H1 (cell line): ENCODE results near the gene DGKD. TPM values are rescaled to one million over a fixed set of nuclear protein-coding genes. Genes with fewer than 3 reads are reported as not detected.

Experiments
- CTCF ChIA-PET: fragments of 300-600 bp; sonication (Branson Sonifier 250); formaldehyde crosslinking; loops from one replicate; lab custom pipeline; 2021; ENCODE audit not compliant: partially characterized antibody; lab: Charles Lee
- POLR2A ChIA-PET: fragments of 300-600 bp; sonication (Branson Sonifier 250); formaldehyde crosslinking; loops from one replicate; lab custom pipeline; 2021; ENCODE audit warnings: inconsistent platforms; ENCODE audit not compliant: partially characterized antibody; lab: Charles Lee
- DNase-seq, 2 experiments: peaks; one replicate each; pipeline versions ENCODE4 v3.0.0 to v3.0.0-alpha.2; 2010 to 2022; ENCODE audit warnings: low spot score in 2 of 2, low read depth in 1 of 2, mixed read lengths in 1 of 2
- FAIRE-seq: peaks from 2 replicates; lab custom pipeline; 2011; peaks lifted over from hg19 to GRCh38; lab: Jason Lieb, UNC
- H2AFZ ChIP-seq: 2 replicates; pipeline ENCODE4 v1.8.1; 2012; ENCODE audit warnings: low read length, inconsistent platforms
- H2AK5ac ChIP-seq: 2 replicates; pipeline ENCODE4 v1.6.1; 2013; ENCODE audit warnings: low read depth, low read length
- H2BK120ac ChIP-seq: replicated peaks from 2 replicates; pipeline ENCODE3; 2013; ENCODE audit warnings: low read depth, low read length, inconsistent platforms
- H2BK12ac ChIP-seq: 2 replicates; pipeline ENCODE4 v1.6.1; 2013; ENCODE audit warnings: low read depth, low read length
- H2BK15ac ChIP-seq: 2 replicates; pipeline ENCODE4 v1.6.1; 2013; ENCODE audit warnings: low read length
- H2BK20ac ChIP-seq: 2 replicates; pipeline ENCODE4 v1.6.1; 2013; ENCODE audit warnings: low read length
- H2BK5ac ChIP-seq: 2 replicates; pipeline ENCODE4 v1.6.1; 2013; ENCODE audit warnings: low read depth, low read length
- H3K14ac ChIP-seq: 2 replicates; pipeline ENCODE4 v1.6.1; 2013; ENCODE audit warnings: inconsistent platforms; ENCODE audit not compliant: insufficient read length
- H3K18ac ChIP-seq: 2 replicates; pipeline ENCODE4 v1.6.1; 2013; ENCODE audit warnings: low read length; ENCODE audit errors: extremely low read depth
- H3K23ac ChIP-seq: 2 replicates; pipeline ENCODE4 v1.6.1; 2013; ENCODE audit warnings: inconsistent platforms; ENCODE audit not compliant: insufficient read length
- H3K23me2 ChIP-seq: 2 replicates; pipeline ENCODE4 v1.6.1; 2013; ENCODE audit warnings: low read depth, low read length
- H3K27ac ChIP-seq: 2 replicates; pipeline ENCODE4 v1.6.1; 2011; ENCODE audit warnings: low read depth, low read length, inconsistent platforms
- H3K27me3 ChIP-seq, 4 experiments: replicated peaks in 1 of 4; 1 replicate in 1 of 4; 2 replicates in 3 of 4; pipeline versions ENCODE4 v1.6.1 to v1.8.1; 2011 to 2013; ENCODE audit warnings: low read length in 3 of 4, mild to moderate bottlenecking in 3 of 4, inconsistent platforms in 2 of 4, mixed read lengths in 2 of 4, moderate library complexity in 1 of 4; ENCODE audit not compliant: control insufficient read depth in 3 of 4, insufficient read depth in 3 of 4; ENCODE audit errors: extremely low read depth in 1 of 4
- H3K36me3 ChIP-seq, 4 experiments: 2 replicates each; pipeline versions ENCODE4 v1.6.1 to v1.8.1; 2011 to 2013; ENCODE audit warnings: mild to moderate bottlenecking in 4 of 4, low read length in 3 of 4, moderate library complexity in 2 of 4, control low read depth in 1 of 4, inconsistent platforms in 1 of 4; ENCODE audit not compliant: insufficient read depth in 4 of 4, control insufficient read depth in 2 of 4
- H3K4ac ChIP-seq: replicated peaks from 2 replicates; pipeline ENCODE3; 2013; ENCODE audit warnings: low read length, low read depth, mixed read lengths, inconsistent platforms; ENCODE audit not compliant: insufficient read length
- H3K4me1 ChIP-seq, 4 experiments: replicated peaks in 1 of 4; 1 replicate in 1 of 4; 2 replicates in 3 of 4; pipeline versions ENCODE4 v1.6.1 to v1.8.1; 2011 to 2013; ENCODE audit warnings: low read length in 3 of 4, inconsistent platforms in 2 of 4, mixed read lengths in 1 of 4; ENCODE audit not compliant: insufficient read depth in 4 of 4, control insufficient read depth in 3 of 4
- H3K4me2 ChIP-seq, 2 experiments: 2 replicates each; pipeline versions ENCODE4 v1.6.1 to v1.8.1; 2011 to 2013; ENCODE audit warnings: low read depth in 2 of 2, low read length in 2 of 2, control low read depth in 1 of 2, inconsistent platforms in 1 of 2, mild to moderate bottlenecking in 1 of 2; ENCODE audit not compliant: insufficient read depth in 1 of 2
- H3K4me3 ChIP-seq, 4 experiments: fragments of 200-600, 300-600 bp in 1 of 4; sonication (generic), shearing (Covaris generic), sonication (Bioruptor Twin) in 1 of 4; 2 replicates each; pipeline versions ENCODE4 v1.5.1 to v1.8.1; 2011 to 2016; ENCODE audit warnings: low read length in 4 of 4, low read depth in 3 of 4, control low read depth in 2 of 4, inconsistent platforms in 2 of 4, mild to moderate bottlenecking in 2 of 4, mixed read lengths in 1 of 4, moderate library complexity in 1 of 4; ENCODE audit not compliant: insufficient read depth in 2 of 4; ENCODE audit errors: extremely low read depth in 1 of 4
- H3K56ac ChIP-seq: replicated peaks from 2 replicates; pipeline ENCODE3; 2013; ENCODE audit warnings: low read depth, mild to moderate bottlenecking, mixed read lengths, low read length, inconsistent platforms; ENCODE audit not compliant: insufficient read length
- H3K79me1 ChIP-seq: 2 replicates; pipeline ENCODE4 v1.6.1; 2013; ENCODE audit warnings: low read depth, low read length, control low read depth
- H3K79me2 ChIP-seq, 2 experiments: 2 replicates each; pipeline versions ENCODE4 v1.6.1 to v1.8.1; 2012 to 2013; ENCODE audit warnings: low read length in 2 of 2, mild to moderate bottlenecking in 2 of 2, inconsistent platforms in 1 of 2; ENCODE audit not compliant: insufficient read depth in 2 of 2, control insufficient read depth in 1 of 2
- H3K9ac ChIP-seq, 4 experiments: replicated peaks in 1 of 4; 1 replicate in 1 of 4; 2 replicates in 3 of 4; pipeline versions ENCODE4 v1.6.1 to v1.8.1; 2011 to 2013; ENCODE audit warnings: low read depth in 3 of 4, low read length in 3 of 4, control low read depth in 2 of 4, mild to moderate bottlenecking in 2 of 4, moderate library complexity in 2 of 4, inconsistent platforms in 1 of 4; ENCODE audit errors: extremely low read depth in 1 of 4
- H3K9me3 ChIP-seq, 2 experiments: 2 replicates each; pipeline versions ENCODE4 v1.6.1 to v1.8.1; 2012 to 2013; ENCODE audit warnings: mild to moderate bottlenecking in 2 of 2, moderate library complexity in 2 of 2, control low read depth in 1 of 2, inconsistent platforms in 1 of 2, low read depth in 1 of 2, low read length in 1 of 2, mixed read lengths in 1 of 2; ENCODE audit not compliant: insufficient read depth in 2 of 2
- H4K20me1 ChIP-seq, 2 experiments: replicated peaks in 1 of 2; 2 replicates each; pipeline versions ENCODE3 to v1.8.1; 2011 to 2013; ENCODE audit warnings: inconsistent platforms in 2 of 2, low read length in 2 of 2, mild to moderate bottlenecking in 1 of 2; ENCODE audit not compliant: insufficient read depth in 2 of 2, control insufficient read depth in 1 of 2
- H4K5ac ChIP-seq: 2 replicates; pipeline ENCODE4 v1.6.1; 2013; ENCODE audit warnings: low read length, low read depth, mixed read lengths, inconsistent platforms; ENCODE audit not compliant: insufficient read length
- H4K8ac ChIP-seq: 2 replicates; pipeline ENCODE4 v1.8.0; 2013; ENCODE audit warnings: mild to moderate bottlenecking, moderate library complexity, low read length, inconsistent platforms; ENCODE audit not compliant: insufficient read depth; ENCODE audit errors: extremely low read depth
- H4K91ac ChIP-seq: replicated peaks from 2 replicates; pipeline ENCODE3; 2013; ENCODE audit warnings: low read length, mixed read lengths, inconsistent platforms; ENCODE audit not compliant: insufficient read length
- BACH1 ChIP-seq: IDR thresholded peaks from 2 replicates; pipeline ENCODE4 v1.6.1; 2012; ENCODE audit warnings: low read length, improper control_type of control experiment
- CBX8 ChIP-seq: fragments of 300-800, 300-1000 bp; sonication (generic); IDR thresholded peaks from 2 replicates; pipeline ENCODE4 v1.7.1; 2016; ENCODE audit warnings: low read depth, low read length, borderline replicate concordance
- HDAC6 ChIP-seq: IDR thresholded peaks from one replicate; pipeline ENCODE4 v1.7.1; 2012; ENCODE audit warnings: low read depth, mild to moderate bottlenecking, inconsistent platforms, low read length, moderate library complexity
- KDM5A ChIP-seq: fragments of 200-600 bp; IDR thresholded peaks from 2 replicates; pipeline ENCODE4 v1.7.1; 2012; ENCODE audit warnings: mild to moderate bottlenecking, low read length, inconsistent platforms, mixed read lengths
- POLR2A ChIP-seq, 2 experiments: IDR thresholded peaks; 1 replicate in 1 of 2; 2 replicates in 1 of 2; pipeline ENCODE4 v1.6.1; 2011; ENCODE audit warnings: low read depth in 2 of 2, low read length in 2 of 2, mild to moderate bottlenecking in 2 of 2; ENCODE audit errors: control extremely low read depth in 1 of 2
- RBBP5 ChIP-seq: IDR thresholded peaks from 2 replicates; pipeline ENCODE4 v1.7.1; 2012; ENCODE audit warnings: low read depth, mild to moderate bottlenecking, inconsistent platforms, low read length, moderate library complexity, borderline replicate concordance
- TBP ChIP-seq: IDR thresholded peaks from 2 replicates; pipeline ENCODE4 v1.6.1; 2011; ENCODE audit warnings: low read depth, low read length, improper control_type of control experiment
- WGBS, 2 experiments: shearing (Covaris generic) in 1 of 2; methylation state at CpG; one replicate each; pipeline versions ENCODE4 v1.1.6 to v1.1.7; 2013 to 2015; ENCODE audit warnings: low lambda C conversion rate in 2 of 2, mixed read lengths in 2 of 2, inconsistent platforms in 1 of 2, low coverage in 1 of 2, missing lambda C conversion rate in 1 of 2; ENCODE audit not compliant: insufficient replicate concordance in 2 of 2, insufficient coverage in 1 of 2, insufficient read length in 1 of 2; ENCODE audit errors: extremely low coverage in 1 of 2, missing lambda C conversion rate in 1 of 2; 5-methylcytosine and 5-hydroxymethylcytosine counted together
- polyA plus RNA-seq, 7 experiments: library from polyadenylated mRNA; depleted of rRNA in 3 of 7; stranded (reverse) in 5 of 7; unstranded in 2 of 7; fragments of >200 nt in 5 of 7; fragments of 200-250 nt in 2 of 7; gene quantifications; 1 replicate in 5 of 7; 2 replicates in 1 of 7; 4 replicates in 1 of 7; pipeline versions ENCODE4 v1.2.1 to v1.2.3, GENCODE V29; 2011 to 2013; ENCODE audit warnings: missing spikeins in 2 of 7, mixed read lengths in 2 of 7
- total RNA-seq: library from RNA; stranded (reverse); fragmentation: NEBNext Ultra II Directional; extraction: Animal tissue kit (Norgen Biotek cat#: 25700); gene quantifications from 2 replicates; pipeline ENCODE4 v1.2.1, GENCODE V29; 2021

The DGKD gene
- total and polyA plus RNA-seq, 2 of the 8 experiments (the other 6 are each of a cell fraction or from before 2014, with no cell fraction given), result 7.7 to 30.9 TPM

- WGBS, 2 experiments, result 85% methylated on average over 8 of the region's 8 CpGs; no CpG with 5 or more reads in 1 of the 2 experiments
Measured at GRCh38 chr2:233389601-233390125, 35.4 kb downstream of the DGKD start.

More at GRCh38 chr2:233389601-233390125, 35.4 kb downstream of the DGKD start:
- ChIA-PET CTCF (interaction anchor here (1.1 kb wide), 1 partner anchor 11 kb away, joined by 3 read pairs; no protein-coding TSS in a partner anchor), POLR2A (no interaction called here)
- no peak overlapping the region for H2AFZ ChIP-seq
- no peak overlapping the region for H3K56ac ChIP-seq
- H3K36me3 ChIP-seq, result no peaks in the 10 kb centered on the region
- H3K79me2 ChIP-seq, result peaks cover 0 to 8% of the 10 kb centered on the region in 2 experiments; a peak in 1 of 4 replicates
- no peak overlapping the region for H2BK120ac ChIP-seq
- H4K5ac ChIP-seq, result no peak overlapping the region
- 0 out of 2 replicates have a peak, but pooled peaks cover 3% of the 10 kb centered on the region for H3K23me2 ChIP-seq
- H3K18ac ChIP-seq, result no peak overlapping the region
- no peak for DNase-seq
- peaks cover 0 to 4% of the 10 kb centered on the region in 2 experiments for H4K20me1 ChIP-seq
- no peaks in the 10 kb centered on the region for H3K9me3 ChIP-seq
- H2BK12ac ChIP-seq, result no peak overlapping the region
- H3K79me1 ChIP-seq, result peaks cover 9% of the 10 kb centered on the region
- TF ChIP-seq POLR2A (IDR thresholded peaks at IDR 0.05; ENCODE audit: control extremely low read depth in 1 of 2, low read depth in 2 of 2, low read length in 2 of 2) (no peak), BACH1 (no peak), KDM5A (no peak), TBP (no peak), RBBP5 (no peak), CBX8 (no peak), HDAC6 (no peak)
- TF ChIP-seq, all 59 proteins: peak for 0
- Histone ChIP-seq H3K4ac (no peak overlapping the region), H3K4me1 (peaks cover 0 to 12% (median 2%) of the 10 kb centered on the region in 4 experiments; a peak in 4 of 7 replicates), H2BK5ac (no peak overlapping the region), H3K23ac (no peak overlapping the region), H3K4me3 (no peak overlapping the region), H3K9ac (no peak overlapping the region), H4K91ac (no peak overlapping the region), H3K14ac (no peak overlapping the region), H4K8ac (no peak overlapping the region), H3K27ac (no peak overlapping the region), H3K27me3 (no peaks in the 10 kb centered on the region), H3K4me2 (no peak overlapping the region), H2BK15ac (no peak overlapping the region), H2BK20ac (no peak overlapping the region), H2AK5ac (no peak overlapping the region)
- no peak for FAIRE-seq
